Measurements from ENCODE around the gene PROS1. TPM values are rescaled to one million over a fixed set of nuclear protein-coding genes. Genes with fewer than 3 reads are reported as not detected.

PROS1 gene
- total and polyA plus RNA-seq, 2 of the 8 experiments (the other 6 are each of a cell fraction or from before 2014, with no cell fraction given) = 0.65 to 2.5 TPM

- no peak for TF ChIP-seq SIRT6 (IDR thresholded peaks at IDR 0.05; ENCODE audit: low read length)
Observed at GRCh38 chr3:94001827-94002495, 28.3 kb upstream of the PROS1 start (continued).
